ENCODE data around the gene KAZN.

GRCh38 chr1:14925336-14926136 is 327.1 kb downstream of the KAZN start:
- TF ChIP-seq CTCF (conservative IDR thresholded peaks at IDR 0.05), result no peak
- TF ChIP-seq EZH2 (IDR thresholded peaks at IDR 0.05; ENCODE audit: low read depth), result no peak
